ENCODE data around the gene SVOPL.

SVOPL gene

DNA sequence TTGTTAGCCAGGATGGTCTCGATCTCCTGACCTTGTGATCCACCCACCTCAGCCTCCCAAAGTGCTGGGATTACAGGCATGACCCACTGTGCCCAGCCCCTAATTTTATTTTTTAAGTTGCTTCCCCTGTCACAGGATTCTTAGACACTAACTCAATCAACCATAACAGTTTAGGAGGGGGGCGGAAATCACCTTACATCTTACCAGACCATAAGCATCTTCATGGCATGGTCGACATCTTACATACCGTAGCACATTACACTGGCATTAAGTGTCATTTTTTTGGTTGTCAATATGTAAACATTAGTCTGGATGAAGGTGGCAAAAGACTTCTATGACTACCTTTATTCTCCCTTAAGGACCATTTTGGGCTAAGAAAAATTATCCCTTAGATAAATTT is 145.5 kb downstream of the SVOPL start:
- no peak for TF ChIP-seq CTCF (IDR thresholded peaks at IDR 0.05; ENCODE audit: low read depth, low read length)
- in situ Hi-C loops (cut with HindIII; ENCODE audit: low sequenced_read_pairs): no loop called here
- no peak overlapping the region for H3K4me3 ChIP-seq (ENCODE audit: low read depth, low read length)
- DNase-seq (ENCODE audit: low read depth, low spot score): no peak

DNA sequence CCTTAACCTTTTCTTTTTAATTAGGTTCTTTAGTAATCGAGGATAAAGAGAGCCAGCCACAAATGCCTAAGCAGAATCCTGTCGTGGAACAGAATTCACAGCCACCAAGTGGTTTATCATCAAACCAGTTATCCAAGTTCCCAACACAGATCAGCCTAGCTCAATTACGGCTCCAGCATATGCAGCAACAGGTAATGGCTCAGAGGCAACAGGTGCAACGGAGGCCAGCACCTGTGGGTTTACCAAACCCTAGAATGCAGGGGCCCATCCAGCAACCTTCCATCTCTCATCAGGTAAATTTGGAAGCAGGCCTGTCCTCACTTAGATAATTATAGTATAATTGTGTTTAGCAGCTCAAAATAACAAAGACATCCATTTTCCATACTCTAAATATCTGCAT is 146.5 kb downstream of the SVOPL start:
- in situ Hi-C loops (cut with HindIII; ENCODE audit: low sequenced_read_pairs): no loop called here
- DNase-seq (ENCODE audit: low read depth, low spot score): no peak
- TF ChIP-seq CTCF (IDR thresholded peaks at IDR 0.05; ENCODE audit: low read depth, low read length): no peak
- no peak overlapping the region for H3K4me3 ChIP-seq (ENCODE audit: low read depth, low read length)

DNA sequence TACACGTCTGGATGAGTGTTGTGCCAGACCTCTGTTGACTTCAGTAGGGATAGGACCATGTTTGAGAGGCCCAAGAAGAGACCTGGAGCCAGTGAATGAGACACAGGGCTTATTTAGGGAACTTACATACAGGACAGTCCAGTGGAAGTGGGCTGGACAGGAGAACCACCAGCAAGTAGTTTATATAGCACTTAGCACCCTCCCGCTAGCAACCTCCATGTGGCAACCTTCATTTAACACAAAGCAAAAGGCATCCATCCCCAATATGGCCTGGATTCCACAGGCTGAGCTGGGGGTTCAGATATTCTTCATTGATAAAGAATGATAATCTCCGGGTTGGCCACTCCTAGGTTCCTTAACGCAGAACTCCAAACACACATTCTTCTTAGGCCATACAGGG is 147.4 kb downstream of the SVOPL start:
- no peak for DNase-seq (ENCODE audit: low read depth, low spot score)
- no peak overlapping the region for H3K4me3 ChIP-seq (ENCODE audit: low read depth, low read length)
- no peak for TF ChIP-seq CTCF (IDR thresholded peaks at IDR 0.05; ENCODE audit: low read depth, low read length)
- in situ Hi-C loops (cut with HindIII; ENCODE audit: low sequenced_read_pairs): no loop called here

- in situ Hi-C loops (cut with HindIII; ENCODE audit: low sequenced_read_pairs): no loop called here
- H3K4me3 ChIP-seq (ENCODE audit: low read depth, low read length): no peak overlapping the region
- no peak for TF ChIP-seq CTCF (IDR thresholded peaks at IDR 0.05; ENCODE audit: low read depth, low read length)
- no peak for DNase-seq (ENCODE audit: low read depth, low spot score)
Observed at GRCh38 chr7:138551102-138551501, 150.1 kb downstream of the SVOPL start.

- TF ChIP-seq CTCF (IDR thresholded peaks at IDR 0.05; ENCODE audit: low read depth, low read length): no peak
- in situ Hi-C loops (cut with HindIII; ENCODE audit: low sequenced_read_pairs): no loop called here
- DNase-seq (ENCODE audit: low read depth, low spot score): no peak
Observed at GRCh38 chr7:138550337-138550736, 150.8 kb downstream of the SVOPL start.

GRCh38 chr7:138549082-138549481 is 152.1 kb downstream of the SVOPL start:
- DNase-seq (ENCODE audit: low read depth, low spot score): no peak
- in situ Hi-C loops (cut with HindIII; ENCODE audit: low sequenced_read_pairs): no loop called here
- H3K4me3 ChIP-seq (ENCODE audit: low read depth, low read length): no peak overlapping the region
- no peak for TF ChIP-seq CTCF (IDR thresholded peaks at IDR 0.05; ENCODE audit: low read depth, low read length)

More at GRCh38 chr7:138550337-138550736, 150.8 kb downstream of the SVOPL start:
- no peak overlapping the region for H3K4me3 ChIP-seq (ENCODE audit: low read depth, low read length)

DNA sequence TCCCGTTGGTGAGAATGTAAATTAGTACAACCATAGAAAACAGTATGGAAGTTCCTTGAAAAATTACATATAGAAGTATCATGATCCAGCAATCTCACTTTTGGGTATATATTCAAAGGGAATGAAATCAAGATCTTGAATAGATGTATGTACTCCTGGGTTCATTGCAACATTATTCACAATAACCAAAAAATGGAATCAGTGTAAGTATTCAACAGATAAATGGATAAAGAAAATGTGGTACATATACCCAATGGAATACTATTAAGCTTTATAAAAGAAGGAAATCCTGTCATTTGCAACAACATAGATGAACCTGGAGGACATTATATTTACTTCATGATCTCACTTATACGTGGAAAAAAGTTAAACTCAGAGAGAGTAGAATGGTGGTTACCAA is 154.3 kb downstream of the SVOPL start:
- no peak overlapping the region for H3K4me3 ChIP-seq (ENCODE audit: low read depth, low read length)
- no peak for DNase-seq (ENCODE audit: low read depth, low spot score)
- TF ChIP-seq CTCF (IDR thresholded peaks at IDR 0.05; ENCODE audit: low read depth, low read length): no peak
- in situ Hi-C loops (cut with HindIII; ENCODE audit: low sequenced_read_pairs): no loop called here
